GM19023 (cell line): ENCODE data around the gene GRK3.

Experiments
- ATAC-seq: cut with Tn5 transposase; IDR thresholded peaks from one replicate; pipeline ENCODE4 v1.9.1; 2021; ENCODE audit warnings: mild to moderate bottlenecking, moderate library complexity; ENCODE audit not compliant: unreplicated experiment

Gene GRK3

DNA sequence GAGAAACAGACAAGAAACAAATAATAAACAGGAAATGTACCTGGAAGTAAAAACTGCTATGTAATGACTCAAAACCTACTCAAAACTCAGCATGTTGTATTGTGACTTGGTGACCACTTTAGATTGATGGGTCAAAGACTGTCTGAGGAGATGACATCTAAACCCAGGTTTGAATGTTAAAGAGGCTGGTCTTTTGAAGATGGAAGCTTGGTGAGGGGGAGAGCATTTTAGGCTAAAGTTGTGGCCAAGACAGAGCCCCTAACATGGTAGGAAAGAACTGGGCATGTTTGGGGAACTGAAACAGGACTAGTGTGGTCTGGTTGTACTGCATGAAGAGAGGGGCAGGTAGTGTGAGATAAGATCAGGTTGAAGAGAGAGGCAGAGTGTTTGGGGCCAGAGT, 92.2 kb downstream of the GRK3 start:
- peak; percentile 74 for ATAC-seq

DNA sequence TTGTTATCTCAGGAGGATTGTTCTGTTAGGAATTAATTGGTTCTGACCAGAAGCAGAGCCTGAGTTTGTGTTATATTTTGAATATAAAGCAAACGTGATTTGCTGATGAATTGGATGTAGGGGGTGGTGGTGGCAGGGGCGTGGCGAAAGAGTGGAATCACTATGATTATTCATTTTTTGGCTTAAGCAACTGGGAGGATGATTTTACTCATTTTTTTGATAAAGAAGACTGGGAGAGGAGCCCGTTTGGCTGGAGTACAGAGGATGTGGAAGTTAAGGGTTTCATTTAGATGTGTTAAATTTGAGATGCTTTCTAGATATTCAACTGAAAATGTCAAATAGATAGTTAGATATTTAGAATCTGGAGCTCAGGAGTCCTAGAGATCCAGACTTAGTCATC, 94.2 kb downstream of the GRK3 start:
- ATAC-seq: no peak

DNA sequence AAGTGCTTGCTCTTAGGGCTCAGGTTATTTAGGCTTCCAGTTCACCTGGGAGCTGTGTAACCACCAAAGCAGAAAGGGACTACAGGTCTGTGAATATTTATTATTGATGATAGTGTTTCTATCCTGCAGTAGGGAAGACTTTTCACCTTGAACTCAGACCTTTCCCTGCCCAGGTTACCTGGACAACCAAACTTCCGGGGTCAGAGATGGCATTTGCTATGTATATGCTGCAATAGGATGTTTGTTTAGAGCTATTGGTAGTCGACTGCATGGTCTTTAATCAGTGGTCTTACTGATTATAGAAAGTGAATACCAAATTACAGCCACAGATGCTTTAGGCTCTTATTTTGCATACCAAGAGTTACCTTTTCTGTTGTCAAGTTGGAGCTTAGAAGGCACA, 94.9 kb downstream of the GRK3 start:
- no peak for ATAC-seq

DNA sequence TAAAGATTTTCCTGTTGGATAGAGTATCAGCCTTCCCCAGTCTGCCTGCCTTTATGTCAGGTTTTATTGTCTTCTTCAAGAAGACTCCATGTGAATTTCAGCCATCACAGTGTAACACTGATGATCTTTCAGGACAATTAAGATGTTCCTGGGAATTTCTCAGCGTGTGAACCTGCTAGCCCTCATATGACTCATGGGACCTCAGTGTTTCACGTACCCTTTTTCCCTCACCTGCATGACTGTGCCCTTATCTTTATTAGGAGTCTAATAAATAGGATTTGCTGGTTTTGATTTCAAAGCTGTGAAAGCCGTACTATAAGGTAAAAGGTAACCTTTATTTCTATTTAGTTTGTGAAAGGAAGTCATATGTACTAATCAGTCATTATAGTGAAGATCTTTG, 95.9 kb downstream of the GRK3 start:
- no peak for ATAC-seq

DNA sequence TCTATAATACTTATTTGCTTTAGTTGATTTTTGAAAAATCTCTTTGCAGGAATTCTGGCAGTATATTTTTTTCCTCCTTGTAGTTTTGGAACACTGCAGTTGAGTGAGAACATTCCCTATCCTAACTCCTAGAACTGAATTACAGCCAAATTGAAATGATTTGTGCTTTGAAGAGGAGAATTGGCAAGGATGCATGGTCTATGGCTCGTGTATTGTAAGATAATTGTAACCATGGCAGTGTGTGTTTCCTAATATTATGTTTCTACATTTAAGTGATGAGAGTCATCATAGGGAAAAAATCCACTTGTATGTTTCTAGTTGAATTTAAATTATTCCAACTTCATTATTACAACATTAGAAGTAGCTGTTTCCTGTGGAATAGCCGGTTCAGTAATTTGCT, 96.6 kb downstream of the GRK3 start:
- ATAC-seq: no peak

DNA sequence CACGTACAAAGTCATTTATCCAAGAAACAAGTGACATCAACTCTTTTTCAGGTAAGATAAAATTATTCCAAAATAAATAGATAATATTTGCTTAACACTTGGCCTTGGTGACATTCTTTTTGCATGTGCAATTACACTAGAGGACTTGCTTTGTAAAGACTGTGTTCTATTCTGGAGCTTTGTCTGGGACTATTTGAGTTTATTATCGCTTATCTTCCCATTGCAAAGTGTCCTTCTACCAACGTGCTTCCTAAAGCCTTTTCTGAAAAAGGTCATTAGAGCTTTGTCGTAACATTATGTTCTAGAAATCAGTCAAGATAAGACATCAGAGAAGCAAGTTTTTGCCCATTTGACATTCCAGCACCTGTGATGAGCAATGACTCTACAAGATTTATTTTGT, 99.2 kb downstream of the GRK3 start:
- ATAC-seq: no peak

DNA sequence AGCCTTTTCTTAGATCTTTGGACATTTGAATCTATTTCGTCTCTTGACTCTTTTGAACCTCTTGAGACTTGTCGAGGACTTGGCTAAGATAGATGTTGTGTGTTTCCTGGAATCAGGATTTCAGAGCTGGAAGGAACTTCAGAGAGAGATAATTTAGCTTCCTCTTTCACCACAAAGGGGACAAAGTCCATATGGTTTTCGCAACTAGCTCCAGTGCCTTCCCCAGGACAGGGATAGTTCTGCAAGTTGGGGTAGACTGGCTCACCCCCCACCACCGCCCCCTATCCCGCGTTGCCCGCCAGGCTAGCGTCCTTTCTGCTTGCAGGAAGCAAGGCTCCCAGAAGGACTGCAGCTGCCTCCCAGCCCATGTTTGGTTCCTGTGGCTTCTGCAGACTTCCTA, 101.8 kb downstream of the GRK3 start:
- ATAC-seq: no peak

DNA sequence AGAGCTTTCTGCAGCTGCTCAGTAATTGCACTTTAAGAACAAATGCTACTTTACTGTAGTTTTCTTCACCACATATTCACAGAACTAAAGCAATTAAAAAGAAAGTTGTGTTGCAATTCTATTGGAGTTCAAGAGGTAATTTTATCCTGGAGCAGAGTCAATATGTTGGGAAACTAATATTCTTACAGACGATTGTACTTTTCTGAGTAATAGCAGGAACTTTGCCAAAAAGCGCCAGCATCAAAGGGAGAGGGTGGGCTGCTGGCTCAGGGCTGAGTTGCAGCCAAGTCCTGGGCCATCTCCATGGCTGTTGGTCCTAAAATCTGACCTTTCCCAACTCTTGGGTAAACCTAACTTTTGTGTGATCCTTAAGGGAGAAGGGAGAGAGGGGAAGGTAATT, 104.0 kb downstream of the GRK3 start:
- ATAC-seq: no peak

DNA sequence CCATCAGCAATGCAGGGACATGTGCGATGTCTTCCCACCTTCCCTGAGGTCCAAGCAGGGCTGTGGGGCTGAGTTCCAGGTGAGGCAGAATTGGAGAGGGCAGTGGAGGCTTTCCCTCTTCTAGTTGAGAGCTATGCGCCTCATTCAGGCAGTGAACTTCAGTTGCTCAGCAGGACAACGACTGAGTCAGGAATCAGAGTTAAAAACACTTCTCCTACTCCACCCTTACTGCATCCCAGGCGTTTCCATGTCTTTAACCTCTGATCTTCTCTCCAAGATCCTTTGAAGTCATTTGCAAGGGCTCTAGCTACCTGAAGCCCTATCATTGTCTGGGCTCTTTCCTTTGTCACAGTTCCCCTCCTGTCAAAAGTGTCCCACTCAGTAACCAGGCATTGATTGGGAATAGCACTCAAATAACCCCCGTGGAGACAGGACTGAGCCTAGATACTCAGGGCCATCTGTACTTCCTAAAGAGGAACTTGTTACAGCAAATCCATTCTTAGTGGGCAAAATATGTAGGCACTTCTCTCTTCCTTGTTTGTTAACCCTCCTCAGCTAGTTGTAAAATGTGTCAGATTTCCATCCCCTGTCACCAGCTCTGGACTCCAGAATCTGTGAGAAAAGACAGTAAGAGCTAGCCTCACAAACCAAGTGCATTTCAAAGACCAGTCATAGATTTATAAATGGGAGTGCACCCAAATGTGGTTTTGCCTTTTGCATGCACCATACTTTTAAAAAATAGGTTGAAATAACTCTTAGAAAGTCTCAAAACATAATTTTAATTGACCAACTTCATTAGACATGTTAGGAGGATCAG, 105.0 kb downstream of the GRK3 start:
- ATAC-seq: no peak

DNA sequence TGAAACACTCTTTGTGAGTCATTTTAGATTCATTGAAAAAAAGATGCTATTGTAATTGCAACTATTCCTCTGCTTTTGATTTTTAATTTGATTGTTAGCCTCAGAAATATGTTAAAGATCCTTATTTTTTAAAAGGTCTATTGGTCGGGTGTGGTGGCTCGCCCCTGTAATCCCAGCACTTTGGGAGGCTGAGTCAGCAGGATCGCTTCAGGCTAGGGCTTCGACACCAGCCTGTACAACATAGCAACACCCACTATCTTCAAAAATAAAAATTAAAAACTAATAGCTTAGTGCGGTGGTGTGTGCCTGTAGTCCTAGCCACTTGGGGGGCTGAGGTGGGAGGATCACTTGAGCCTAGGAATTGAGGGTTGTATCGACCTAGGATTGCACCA, 105.6 kb downstream of the GRK3 start:
- ATAC-seq: no peak

DNA sequence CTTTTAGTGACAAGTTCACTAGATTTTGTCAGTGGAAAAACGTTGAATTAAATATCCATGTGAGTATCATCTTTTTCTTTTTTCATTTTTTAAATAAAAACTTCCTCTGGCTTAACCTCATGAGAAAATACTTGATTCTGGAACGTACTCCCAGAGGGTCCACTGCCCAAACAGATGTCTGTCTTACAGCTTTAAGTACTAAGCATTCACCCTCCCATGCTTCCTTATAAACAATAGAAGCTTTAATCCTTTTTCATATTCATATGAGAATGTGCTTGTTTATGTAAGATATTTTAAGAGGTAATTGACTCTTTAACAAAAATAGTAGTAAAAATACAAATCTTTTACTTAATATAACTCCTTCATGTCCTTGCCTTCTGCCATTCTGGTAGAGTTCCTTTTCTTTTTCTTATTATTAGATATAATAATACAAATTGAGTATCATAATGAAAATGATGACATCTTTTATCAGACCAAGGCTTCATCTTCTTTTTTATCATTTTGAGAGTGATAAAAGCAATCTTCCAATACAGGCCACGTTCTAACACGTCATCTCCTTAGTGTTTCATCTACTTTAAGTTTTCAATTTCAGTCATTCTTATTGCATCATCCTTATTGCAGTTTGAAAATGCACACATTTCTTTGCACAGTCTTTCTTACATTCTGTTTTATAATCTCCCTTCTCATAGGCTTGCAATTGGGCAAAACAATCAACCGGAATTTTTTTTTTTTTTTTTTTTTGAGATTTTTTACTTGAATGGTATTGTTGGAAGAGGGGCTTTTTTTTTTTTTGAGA, 108.0 kb downstream of the GRK3 start:
- ATAC-seq: no peak

DNA sequence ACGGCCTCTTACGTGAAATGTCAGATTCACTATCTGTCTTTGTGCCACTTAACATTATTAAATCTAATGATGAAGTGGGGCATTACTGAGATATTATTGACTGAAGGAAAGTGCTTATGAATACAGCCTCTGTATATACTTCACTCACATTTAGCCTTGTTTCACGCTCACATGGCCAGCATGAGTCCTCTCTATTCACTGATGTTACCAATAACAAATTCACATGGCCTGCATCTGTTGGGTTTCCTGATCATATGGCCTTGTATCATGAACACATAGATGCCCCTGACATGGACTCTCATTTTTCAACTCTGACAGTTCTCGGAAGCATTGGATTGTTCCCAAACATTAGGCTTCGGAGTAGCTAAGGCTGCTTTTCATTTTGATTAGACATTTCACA, 109.2 kb downstream of the GRK3 start:
- no peak for ATAC-seq

DNA sequence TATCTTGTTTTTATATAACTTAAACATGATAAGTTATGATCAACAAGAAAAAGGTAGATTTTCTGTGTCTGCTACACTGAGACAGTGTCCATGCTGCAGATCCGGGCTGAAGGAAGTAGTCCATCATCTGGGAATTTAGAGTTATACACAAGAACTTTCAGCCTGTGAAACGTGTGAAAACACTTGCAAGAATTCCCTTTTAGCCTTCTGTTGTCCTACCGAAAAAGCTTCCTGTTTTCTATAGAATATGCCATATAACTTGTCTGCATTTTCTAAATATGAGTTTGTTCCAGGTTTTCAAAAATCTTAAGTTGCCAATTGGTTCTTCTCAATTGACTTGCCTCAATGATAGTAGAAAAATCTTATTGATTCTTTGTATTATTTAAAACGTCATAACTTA, 113.2 kb downstream of the GRK3 start:
- no peak for ATAC-seq

DNA sequence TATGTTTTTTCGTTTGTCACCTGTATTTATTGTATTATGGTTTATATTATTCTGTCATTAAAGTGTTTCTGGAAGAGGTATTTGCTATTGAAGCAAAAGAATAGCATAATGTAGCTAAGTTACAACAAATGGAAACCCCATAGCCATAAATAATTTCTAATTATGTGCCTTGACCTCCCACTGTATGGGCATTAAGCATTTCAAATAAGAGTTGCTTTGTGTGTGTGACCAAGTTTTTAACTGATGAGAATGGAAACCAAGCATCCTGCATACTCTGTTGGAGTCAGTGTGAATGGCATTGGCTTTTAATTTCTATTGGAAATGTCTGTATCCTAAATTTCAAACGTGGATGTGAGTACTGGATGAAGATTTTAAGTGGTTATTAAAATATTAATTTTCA, 115.6 kb downstream of the GRK3 start:
- ATAC-seq: no peak

DNA sequence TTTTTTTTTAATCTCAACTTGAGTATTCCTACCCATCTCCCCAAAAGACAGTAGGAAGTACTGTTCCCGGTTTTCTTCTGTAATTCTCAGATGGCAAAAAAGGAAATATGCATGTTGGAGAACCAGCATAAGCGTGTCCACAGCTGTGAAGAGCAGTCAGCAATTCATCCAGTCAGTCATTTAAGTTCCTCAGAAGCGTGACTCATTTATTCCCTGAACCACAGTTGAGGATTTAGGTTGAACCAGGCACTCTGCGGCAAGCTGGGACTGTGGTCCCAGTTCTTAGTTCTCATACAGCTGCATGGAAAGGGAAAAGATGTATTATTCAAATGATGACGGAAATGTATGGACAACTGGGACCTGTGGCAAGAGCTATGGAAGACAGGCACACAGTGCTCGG, 116.5 kb downstream of the GRK3 start:
- ATAC-seq: no peak

DNA sequence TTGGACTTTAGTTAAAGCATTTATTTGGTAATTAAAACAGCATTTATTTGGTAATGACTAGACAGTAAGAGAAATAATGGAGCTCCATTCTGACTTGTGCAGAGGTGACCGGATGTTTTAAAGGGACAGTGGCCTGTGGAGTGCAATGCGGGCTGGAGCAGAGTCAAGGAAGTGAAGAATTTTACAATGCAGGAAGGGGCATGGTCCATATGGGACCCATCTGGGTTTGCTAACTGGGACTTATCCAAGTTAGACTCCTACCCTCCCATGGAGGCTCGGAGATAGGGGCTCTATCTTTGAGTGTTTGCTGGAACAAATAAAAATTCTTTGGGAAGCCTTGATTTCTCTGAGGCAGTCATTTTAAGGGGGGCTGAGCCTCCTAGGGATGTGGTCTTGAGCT, 117.6 kb downstream of the GRK3 start:
- no peak for ATAC-seq

DNA sequence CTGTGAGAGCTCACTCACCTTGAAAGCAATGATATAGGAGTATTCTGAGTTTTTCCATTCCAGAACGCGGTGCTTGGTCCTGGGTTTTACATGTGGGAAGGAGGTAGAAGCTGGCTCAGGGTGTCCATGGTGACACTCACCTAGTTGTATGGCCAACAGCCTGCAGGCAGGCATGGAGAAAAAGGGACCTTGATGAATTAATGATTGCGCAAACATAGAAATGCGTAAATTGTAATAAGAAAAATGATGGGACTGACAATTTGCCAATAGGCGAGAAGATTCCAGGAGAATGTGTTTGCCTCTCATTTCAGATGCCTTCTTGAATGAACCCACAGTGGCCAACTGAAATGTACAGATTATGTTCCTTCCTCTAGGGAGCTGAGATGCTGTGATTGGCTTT, 124.2 kb downstream of the GRK3 start:
- no peak for ATAC-seq

DNA sequence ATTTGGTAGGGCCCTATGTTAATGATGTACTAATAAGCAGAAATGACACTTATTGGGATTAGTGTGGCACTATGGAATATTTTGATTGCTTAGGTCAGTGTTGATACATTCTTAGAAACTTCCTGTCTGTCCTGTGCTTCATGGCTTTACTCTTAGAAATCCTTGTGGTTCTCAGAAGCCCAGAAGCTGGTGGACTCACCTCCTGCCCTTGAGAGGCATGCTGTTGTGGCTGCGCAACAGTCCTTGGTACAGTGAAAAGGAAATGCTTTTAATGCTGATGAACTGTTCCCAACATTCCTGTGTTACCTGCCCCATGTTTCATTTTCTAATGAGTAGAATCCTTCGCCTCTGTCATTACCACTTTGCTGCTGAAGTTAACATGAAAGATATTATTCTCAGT, 125.2 kb downstream of the GRK3 start:
- no peak for ATAC-seq

DNA sequence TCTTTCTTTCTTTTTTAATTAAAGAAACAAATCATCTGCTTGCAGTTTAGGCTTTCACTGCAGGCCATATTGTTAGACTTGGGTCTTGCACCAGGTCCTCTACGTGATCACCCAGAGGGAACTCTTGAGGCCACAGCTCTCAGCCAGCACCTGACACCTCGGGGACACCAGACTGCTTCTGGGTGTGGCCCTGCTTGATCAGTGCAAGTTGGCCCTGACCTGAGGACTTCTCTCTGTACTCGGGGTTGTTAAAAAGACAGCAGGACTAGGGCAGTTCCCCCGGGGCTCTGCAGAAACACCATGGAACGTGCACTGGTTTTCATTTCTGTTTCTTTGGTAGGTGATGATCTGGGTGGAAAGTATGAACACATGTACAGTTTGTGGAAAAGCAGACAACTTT, 126.3 kb downstream of the GRK3 start:
- ATAC-seq: no peak

DNA sequence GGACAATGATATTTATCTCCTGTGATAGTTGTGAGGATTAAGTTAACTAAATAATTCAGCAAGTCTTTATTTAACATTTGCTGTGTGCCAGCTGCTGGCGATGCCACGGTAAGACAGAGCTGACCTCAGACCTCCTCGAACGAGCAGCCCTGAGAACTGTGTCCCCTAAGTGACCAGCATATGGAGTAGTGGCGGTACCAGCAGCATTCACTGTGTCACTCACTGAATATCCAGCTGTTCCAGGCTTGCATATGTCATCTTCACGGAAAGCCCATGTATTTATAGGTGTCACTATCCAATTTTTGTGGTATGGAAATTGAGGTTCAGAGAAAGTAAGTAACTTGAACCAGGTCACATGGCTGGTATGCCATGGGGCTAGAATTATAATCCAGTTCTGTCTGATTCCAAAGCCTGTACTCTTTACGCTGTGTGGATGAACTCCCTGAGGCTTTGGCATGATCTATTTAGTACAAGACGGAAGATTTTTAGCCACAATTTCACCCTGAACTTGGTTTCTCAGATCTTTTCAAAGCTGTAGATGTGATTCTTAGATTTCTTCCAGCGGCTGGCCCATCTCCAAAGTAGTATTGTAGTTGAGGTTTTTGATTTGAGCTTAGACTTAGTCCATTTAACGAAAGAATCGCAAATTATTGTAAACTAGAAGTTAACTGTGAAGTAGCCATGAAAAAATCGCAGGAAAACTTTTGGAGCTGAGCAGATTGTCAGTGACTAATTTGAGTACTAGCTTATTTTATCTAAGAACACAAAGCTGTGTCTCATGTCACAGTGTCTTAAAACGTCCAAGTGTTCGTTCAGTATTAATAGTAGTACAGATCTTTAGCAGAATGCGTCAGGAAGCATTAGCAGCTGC, 128.2 kb downstream of the GRK3 start:
- ATAC-seq: no peak

DNA sequence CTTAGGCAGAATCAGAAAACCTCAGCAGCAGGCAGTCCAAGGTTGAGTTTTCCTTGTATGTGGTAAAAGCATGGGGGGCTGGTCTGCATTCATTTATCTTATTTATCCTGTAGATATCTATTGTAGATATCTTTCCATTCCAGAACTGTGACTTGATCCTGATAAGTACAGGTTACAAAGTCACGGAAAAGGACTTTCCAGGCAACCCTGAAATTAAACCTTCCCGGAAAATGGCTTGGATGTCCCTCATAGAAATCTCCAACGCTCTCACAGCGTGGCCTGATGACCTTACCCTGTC, 128.7 kb downstream of the GRK3 start:
- ATAC-seq: no peak
